B cell (primary cell): ENCODE results near the gene WARS2. TPM values are rescaled to one million over a fixed set of nuclear protein-coding genes. Genes with fewer than 3 reads are reported as not detected.

Experiments
- ATAC-seq: fragments of 200-7000 bp; cut with Tn5 transposase; one replicate; pipeline ENCODE4 v1.10.0; 2021; ENCODE audit warnings: low read depth, mild to moderate bottlenecking, moderate number of reproducible peaks, moderate library complexity
- CTCF ChIA-PET: fragments of 350-600 bp; sonication (Branson Sonifier 250); formaldehyde crosslinking; loops from one replicate; lab custom pipeline; 2021; ENCODE audit warnings: antibody characterized with exemption, inconsistent platforms; lab: Charles Lee
- POLR2A ChIA-PET: fragments of 350-600 bp; sonication (Branson Sonifier 250); formaldehyde crosslinking; loops from one replicate; lab custom pipeline; 2021; ENCODE audit warnings: antibody characterized with exemption; lab: Charles Lee
- DNase-seq: peaks from one replicate; pipeline ENCODE4 v3.0.0; 2013
- H2AFZ ChIP-seq: 2 replicates; pipeline ENCODE4 v1.6.1; 2012; ENCODE audit warnings: mild to moderate bottlenecking, low read depth, low read length; ENCODE audit not compliant: insufficient read depth, poor library complexity, severe bottlenecking
- H3K27ac ChIP-seq, 2 donors: 1 replicate in 1 of 2; 2 replicates in 1 of 2; pipeline ENCODE4 v1.5.1; 2012 to 2013; ENCODE audit warnings: low read length in 2 of 2, mild to moderate bottlenecking in 2 of 2, moderate library complexity in 1 of 2
- H3K27me3 ChIP-seq, 4 experiments: fragments of 200-600 bp in 1 of 4; sonication (generic) in 1 of 4; replicated peaks in 1 of 4; 1 replicate in 2 of 4; 2 replicates in 2 of 4; pipeline versions ENCODE4 v1.6.1 to v1.7.0; 2013 to 2016; ENCODE audit warnings: low read length in 3 of 4, mild to moderate bottlenecking in 2 of 4, mixed read lengths in 1 of 4, moderate library complexity in 1 of 4; ENCODE audit not compliant: insufficient read depth in 4 of 4, control insufficient read depth in 3 of 4; ENCODE audit errors: control extremely low read depth in 1 of 4
- H3K36me3 ChIP-seq, 2 experiments: replicated peaks in 1 of 2; 1 replicate in 1 of 2; 2 replicates in 1 of 2; pipeline versions ENCODE4 v1.6.1 to v1.7.1; 2013; ENCODE audit warnings: low read length in 1 of 2; ENCODE audit not compliant: insufficient read depth in 2 of 2, control insufficient read depth in 1 of 2; ENCODE audit errors: control extremely low read depth in 1 of 2, extremely low read depth in 1 of 2
- H3K4me1 ChIP-seq, 2 donors: fragments of 200-600 bp in 1 of 2; sonication (generic) in 1 of 2; 1 replicate in 1 of 2; 2 replicates in 1 of 2; pipeline versions ENCODE4 v1.5.1 to v1.6.1; 2013 to 2017; ENCODE audit warnings: low read length in 2 of 2; ENCODE audit not compliant: control insufficient read depth in 2 of 2, insufficient read depth in 2 of 2
- H3K4me2 ChIP-seq: replicated peaks from 2 replicates; pipeline ENCODE3; 2012; ENCODE audit warnings: mild to moderate bottlenecking, low read depth, low read length; ENCODE audit not compliant: poor library complexity, severe bottlenecking
- H3K4me3 ChIP-seq, 5 experiments: fragments of 200-600 bp in 1 of 5; sonication (generic) in 1 of 5; 1 replicate in 3 of 5; 2 replicates in 2 of 5; pipeline versions ENCODE4 v1.5.1 to v1.7.0; 2011 to 2016; ENCODE audit warnings: low read length in 4 of 5, mild to moderate bottlenecking in 4 of 5, low read depth in 2 of 5, control low read depth in 1 of 5, moderate library complexity in 1 of 5; ENCODE audit not compliant: insufficient read depth in 1 of 5; ENCODE audit errors: control extremely low read depth in 1 of 5, extremely low read depth in 1 of 5
- H3K79me2 ChIP-seq: fragments of 200-600 bp; sonication (generic); one replicate; pipeline ENCODE4 v1.6.0; 2016; ENCODE audit warnings: low read length; ENCODE audit not compliant: control insufficient read depth, insufficient read depth
- H3K9ac ChIP-seq: fragments of 200-600 bp; sonication (generic); 2 replicates; pipeline ENCODE4 v1.6.1; 2017; ENCODE audit warnings: mild to moderate bottlenecking, low read length, moderate library complexity
- H3K9me3 ChIP-seq, 3 donors: one replicate each; pipeline versions ENCODE4 v1.6.1 to v1.7.1; 2013; ENCODE audit warnings: low read length in 2 of 3; ENCODE audit not compliant: control insufficient read depth in 2 of 3, insufficient read depth in 1 of 3; ENCODE audit errors: control extremely low read depth in 1 of 3
- H4K20me1 ChIP-seq: 2 replicates; pipeline ENCODE4 v1.6.0; 2012; ENCODE audit warnings: mild to moderate bottlenecking, low read length; ENCODE audit not compliant: insufficient read depth, control insufficient read depth, poor library complexity, severe bottlenecking
- H3K27ac Mint-ChIP-seq: one replicate; pipeline ENCODE4 v1.8.0; 2021; ENCODE audit warnings: mixed read lengths
- H3K27me3 Mint-ChIP-seq: one replicate; pipeline ENCODE4 v1.8.0; 2021; ENCODE audit warnings: mixed read lengths
- H3K4me1 Mint-ChIP-seq: one replicate; pipeline ENCODE4 v1.8.0; 2021; ENCODE audit warnings: mixed read lengths
- H3K4me3 Mint-ChIP-seq: one replicate; pipeline ENCODE4 v1.8.0; 2021; ENCODE audit warnings: mixed read lengths
- H3K9me3 Mint-ChIP-seq: one replicate; pipeline ENCODE4 v1.8.0; 2022; ENCODE audit warnings: mixed read lengths; ENCODE audit not compliant: insufficient read depth
- CTCF ChIP-seq: fragments of 200-600 bp; IDR thresholded peaks from one replicate; pipeline ENCODE4 v1.8.0; 2022; ENCODE audit warnings: antibody characterized with exemption, mild to moderate bottlenecking
- EZH2 ChIP-seq: IDR thresholded peaks from 2 replicates; pipeline ENCODE4 v1.6.1; 2012; ENCODE audit warnings: borderline replicate concordance, low read depth, mild to moderate bottlenecking, moderate library complexity, low read length; ENCODE audit not compliant: insufficient read depth, poor library complexity, severe bottlenecking
- WGBS: methylation state at CpG from one replicate; pipeline ENCODE4 v1.1.5; 2013; ENCODE audit warnings: missing lambda C conversion rate; ENCODE audit not compliant: insufficient coverage; 5-methylcytosine and 5-hydroxymethylcytosine counted together
- intact Hi-C: fragments of 100-400 bp; cut with micrococcal nuclease; formaldehyde crosslinking; loops from one replicate; pipeline ENCODE4 v1.10.0; 2022
- polyA plus RNA-seq: library from polyadenylated mRNA; depleted of rRNA; stranded (reverse); fragments of >200 nt; gene quantifications from 2 replicates; pipeline ENCODE4 v1.2.3, GENCODE V29; 2012
- total RNA-seq, 2 donors: library from RNA; stranded (reverse); fragments of 120-200 nt in 1 of 2; gene quantifications; 1 replicate in 1 of 2; 2 replicates in 1 of 2; pipeline versions ENCODE4 v1.2.3 to v1.2.4, GENCODE V29; 2013 to 2022

The WARS2 gene
- total and polyA plus RNA-seq, 2 donors (not counting 1 experiment from before 2014, with no cell fraction given), result 4.2 to 14.3 TPM

- ChIA-PET CTCF (no interaction called here), POLR2A (no interaction called here)
- intact Hi-C loops, result no loop called here
- ATAC-seq (no peak), DNase-seq (no peak)
- Mint-ChIP-seq H3K27ac (no peak overlapping the region), H3K27me3 (peaks cover 38% of the 10 kb centered on the region), H3K9me3 (peaks cover 1% of the 10 kb centered on the region), H3K4me1 (peaks cover 14% of the 10 kb centered on the region), H3K4me3 (no peak overlapping the region)
- H3K27ac ChIP-seq, result no peak overlapping the region
- no CpG with 5 or more reads among the region's 3 CpGs for WGBS
- H3K79me2 ChIP-seq, result no peaks in the 10 kb centered on the region
- peaks cover 0 to 33% (median 27%) of the 10 kb centered on the region in 4 experiments for H3K27me3 ChIP-seq
- no peak overlapping the region for H2AFZ ChIP-seq
- H3K4me3 ChIP-seq, result no peak overlapping the region
- H3K36me3 ChIP-seq, result no peaks in the 10 kb centered on the region
- TF ChIP-seq CTCF (no peak), EZH2 (no peak)
- no peaks in the 10 kb centered on the region for H4K20me1 ChIP-seq
- peaks cover 18 to 19% of the 10 kb centered on the region in 2 donors for H3K4me1 ChIP-seq
- peaks cover 0 to 19% (median 0%) of the 10 kb centered on the region in 3 donors for H3K9me3 ChIP-seq
- no peak overlapping the region for H3K4me2 ChIP-seq
- H3K9ac ChIP-seq, result no peak overlapping the region
Observed at GRCh38 chr1:119011706-119012105, 128.7 kb downstream of the WARS2 start.

DNA sequence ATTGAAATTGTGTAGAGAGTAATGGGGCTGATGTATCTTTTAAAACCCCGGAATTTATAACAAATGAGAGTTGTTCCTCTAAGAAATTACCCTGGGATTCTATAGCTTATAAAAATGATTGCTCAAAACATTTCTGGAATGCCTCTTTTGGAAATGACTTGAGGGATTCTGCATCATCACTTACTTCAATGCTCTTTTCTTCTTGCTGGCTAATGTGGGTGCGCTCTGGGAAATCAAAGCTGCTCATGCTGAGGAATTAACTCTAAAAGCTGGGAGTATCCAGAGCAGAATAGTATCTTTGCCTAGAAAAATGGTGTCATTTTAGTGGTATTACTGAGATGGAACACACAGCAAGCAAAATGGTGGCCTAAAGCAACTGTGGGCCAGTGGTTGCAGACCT lies 129.3 kb downstream of the WARS2 start:
- ATAC-seq (no peak), DNase-seq (no peak)
- H3K4me2 ChIP-seq, result no peak overlapping the region
- peaks cover 0 to 25% (median 2%) of the 10 kb centered on the region in 3 donors for H3K9me3 ChIP-seq
- ChIA-PET POLR2A (no interaction called here), CTCF (no interaction called here)
- H3K27ac Mint-ChIP-seq, result no peak overlapping the region
- peaks cover 17% of the 10 kb centered on the region for H3K4me1 Mint-ChIP-seq
- no peak overlapping the region for H3K4me3 Mint-ChIP-seq
- no peak for TF ChIP-seq EZH2
- TF ChIP-seq CTCF, result no peak
- WGBS, result 100% methylated on average over 1 of the region's 2 CpGs
- no peak overlapping the region for H3K4me3 ChIP-seq
- no peaks in the 10 kb centered on the region for H4K20me1 ChIP-seq
- H3K9ac ChIP-seq, result no peak overlapping the region
- intact Hi-C loops, result no loop called here
- peaks cover 44% of the 10 kb centered on the region for H3K27me3 Mint-ChIP-seq
- H3K79me2 ChIP-seq, result no peaks in the 10 kb centered on the region
- peaks cover 1% of the 10 kb centered on the region for H3K9me3 Mint-ChIP-seq
- H3K27me3 ChIP-seq, result peaks cover 0 to 39% (median 30%) of the 10 kb centered on the region in 4 experiments
- no peak overlapping the region for H3K27ac ChIP-seq
- H2AFZ ChIP-seq, result no peak overlapping the region
- H3K4me1 ChIP-seq, result peaks cover 18 to 19% of the 10 kb centered on the region in 2 donors
- H3K36me3 ChIP-seq, result no peaks in the 10 kb centered on the region
